ENCODE measurements around the gene PHLDA3.

The PHLDA3 gene

GRCh38 chr1:201420608-201421002, 48.4 kb downstream of the PHLDA3 start:
- no peak overlapping the region for H3K9ac ChIP-seq (ENCODE audit: low read depth, low read length, poor library complexity, severe bottlenecking)
- H2AFZ ChIP-seq (ENCODE audit: low read length) = no peak overlapping the region
- H3K9me2 ChIP-seq (replicated peaks; ENCODE audit: low read depth, low read length) = no peaks in the 10 kb centered on the region

GRCh38 chr1:201419746-201420607, 49.0 kb downstream of the PHLDA3 start:
- Histone ChIP-seq H3F3A (ENCODE audit: low read depth) (no peaks in the 10 kb centered on the region), H3K4me1 (ENCODE audit: insufficient read depth, low read length, poor library complexity, severe bottlenecking) (no peaks in the 10 kb centered on the region), H4K20me1 (ENCODE audit: insufficient read depth, low read length, poor library complexity, severe bottlenecking) (no peaks in the 10 kb centered on the region), H2AFZ (ENCODE audit: low read length) (no peak overlapping the region), H3K9me2 (replicated peaks; ENCODE audit: low read depth, low read length) (no peaks in the 10 kb centered on the region), H3K27me3 (ENCODE audit: insufficient read depth, low read length, poor library complexity, severe bottlenecking) (no peaks in the 10 kb centered on the region), H3K4me2 (ENCODE audit: low read depth, low read length, poor library complexity, severe bottlenecking) (no peak overlapping the region), H3K36me3 (ENCODE audit: insufficient read depth, low read length) (no peaks in the 10 kb centered on the region), H3K79me2 (ENCODE audit: insufficient read depth, low read length) (no peaks in the 10 kb centered on the region), H3K4me3 (ENCODE audit: low read length, poor library complexity, severe bottlenecking) (no peak overlapping the region), H3K9me3 (ENCODE audit: insufficient read depth, low read depth, low read length) (no peaks in the 10 kb centered on the region), H3K9ac (ENCODE audit: low read depth, low read length, poor library complexity, severe bottlenecking) (no peak overlapping the region)
- TF ChIP-seq EZH2phosphoT487 (IDR thresholded peaks at IDR 0.05; ENCODE audit: borderline replicate concordance) = no peak
- no peak for TF ChIP-seq CTCF (conservative IDR thresholded peaks at IDR 0.05; ENCODE audit: low read length)

More at GRCh38 chr1:201420608-201421002, 48.4 kb downstream of the PHLDA3 start:
- Histone ChIP-seq H3K36me3 (ENCODE audit: insufficient read depth, low read length) (no peaks in the 10 kb centered on the region), H3K27me3 (ENCODE audit: insufficient read depth, low read length, poor library complexity, severe bottlenecking) (no peaks in the 10 kb centered on the region), H3F3A (ENCODE audit: low read depth) (no peaks in the 10 kb centered on the region), H4K20me1 (ENCODE audit: insufficient read depth, low read length, poor library complexity, severe bottlenecking) (no peaks in the 10 kb centered on the region), H3K4me1 (ENCODE audit: insufficient read depth, low read length, poor library complexity, severe bottlenecking) (no peaks in the 10 kb centered on the region), H3K4me2 (ENCODE audit: low read depth, low read length, poor library complexity, severe bottlenecking) (no peak overlapping the region), H3K4me3 (ENCODE audit: low read length, poor library complexity, severe bottlenecking) (no peak overlapping the region), H3K79me2 (ENCODE audit: insufficient read depth, low read length) (no peaks in the 10 kb centered on the region), H3K9me3 (ENCODE audit: insufficient read depth, low read depth, low read length) (no peaks in the 10 kb centered on the region)
- TF ChIP-seq EZH2phosphoT487 (IDR thresholded peaks at IDR 0.05; ENCODE audit: borderline replicate concordance) = no peak
- no peak for TF ChIP-seq CTCF (conservative IDR thresholded peaks at IDR 0.05; ENCODE audit: low read length)

GRCh38 chr1:201419256-201419655, 49.7 kb downstream of the PHLDA3 start:
- Histone ChIP-seq H3K27me3 (ENCODE audit: insufficient read depth, low read length, poor library complexity, severe bottlenecking) (no peaks in the 10 kb centered on the region), H3F3A (ENCODE audit: low read depth) (no peaks in the 10 kb centered on the region), H4K20me1 (ENCODE audit: insufficient read depth, low read length, poor library complexity, severe bottlenecking) (no peaks in the 10 kb centered on the region), H3K9ac (ENCODE audit: low read depth, low read length, poor library complexity, severe bottlenecking) (no peak overlapping the region), H3K9me3 (ENCODE audit: insufficient read depth, low read depth, low read length) (no peaks in the 10 kb centered on the region), H3K79me2 (ENCODE audit: insufficient read depth, low read length) (no peaks in the 10 kb centered on the region), H3K36me3 (ENCODE audit: insufficient read depth, low read length) (no peaks in the 10 kb centered on the region), H2AFZ (ENCODE audit: low read length) (no peak overlapping the region), H3K4me2 (ENCODE audit: low read depth, low read length, poor library complexity, severe bottlenecking) (no peak overlapping the region), H3K4me1 (ENCODE audit: insufficient read depth, low read length, poor library complexity, severe bottlenecking) (no peaks in the 10 kb centered on the region), H3K9me2 (replicated peaks; ENCODE audit: low read depth, low read length) (no peaks in the 10 kb centered on the region), H3K4me3 (ENCODE audit: low read length, poor library complexity, severe bottlenecking) (no peak overlapping the region)
- TF ChIP-seq EZH2phosphoT487 (IDR thresholded peaks at IDR 0.05; ENCODE audit: borderline replicate concordance) = no peak
- no peak for TF ChIP-seq CTCF (conservative IDR thresholded peaks at IDR 0.05; ENCODE audit: low read length)
